ENCODE data around the gene ARNT2. TPM values are rescaled to one million over a fixed set of nuclear protein-coding genes. Genes with fewer than 3 reads are reported as not detected.

ARNT2 gene
- total and polyA plus RNA-seq, 8 donors, result 0.58 to 27.4 (median 1.6) TPM

DNA sequence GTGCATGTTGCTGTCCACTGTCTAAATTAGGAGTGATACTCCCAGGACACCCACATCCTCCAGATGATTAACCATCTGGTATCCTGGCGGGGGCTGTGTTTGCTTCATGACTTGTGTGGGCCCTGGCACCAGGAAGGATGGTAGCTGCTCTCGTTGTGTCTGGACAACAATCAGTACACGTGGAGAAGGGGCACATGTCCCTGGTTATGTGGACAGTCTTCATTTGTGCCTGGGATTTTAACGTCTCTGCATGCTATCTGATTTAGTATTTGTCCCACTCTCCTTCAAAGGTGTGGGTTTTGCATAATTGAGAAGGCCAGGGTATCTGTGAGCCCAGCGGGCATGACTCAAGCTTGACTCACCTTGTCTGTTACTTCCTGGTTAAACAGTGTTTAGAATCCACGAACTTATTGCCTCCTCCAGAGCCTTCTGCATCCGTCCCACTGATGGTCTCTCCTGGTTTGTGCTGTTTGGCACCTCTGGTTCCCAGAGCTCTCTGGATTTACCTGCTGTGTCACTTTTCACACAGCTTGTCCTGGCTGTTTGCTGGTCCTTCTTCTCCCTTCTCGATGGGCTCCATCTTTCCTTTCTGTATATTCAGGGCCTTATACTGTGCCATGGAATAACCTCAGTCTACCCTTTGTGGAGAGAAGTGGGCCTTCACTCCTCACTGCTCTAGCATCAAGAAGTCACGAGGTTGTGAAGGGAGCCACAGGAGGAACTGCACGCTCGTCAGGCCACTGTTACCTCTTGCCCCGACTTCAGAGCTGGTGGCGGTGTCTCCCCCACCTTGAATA lies 32.5 kb downstream of the ARNT2 start:
- H3K4me3 ChIP-seq, result no peak overlapping the region
- no peak overlapping the region for H3K27ac ChIP-seq
- H3K4me1 ChIP-seq, result peaks cover 0 to 12% (median 0%) of the 10 kb centered on the region in 4 donors
- H3K9me3 ChIP-seq, result no peaks in the 10 kb centered on the region
- WGBS, 5 donors, result 74 to 79% (median 76%) methylated on average over 13 of the region's 13 CpGs
- peak; percentile 26 to 34 for DNase-seq
- no peaks in the 10 kb centered on the region for H3K36me3 ChIP-seq
- intact Hi-C loops (cut with DNase I; ENCODE audit: low total_unique reads), result no loop called here
- H3K27me3 ChIP-seq, result no peaks in the 10 kb centered on the region
- TF ChIP-seq POLR2A (IDR thresholded peaks at IDR 0.05), result no peak
- TF ChIP-seq, protein P1, sequence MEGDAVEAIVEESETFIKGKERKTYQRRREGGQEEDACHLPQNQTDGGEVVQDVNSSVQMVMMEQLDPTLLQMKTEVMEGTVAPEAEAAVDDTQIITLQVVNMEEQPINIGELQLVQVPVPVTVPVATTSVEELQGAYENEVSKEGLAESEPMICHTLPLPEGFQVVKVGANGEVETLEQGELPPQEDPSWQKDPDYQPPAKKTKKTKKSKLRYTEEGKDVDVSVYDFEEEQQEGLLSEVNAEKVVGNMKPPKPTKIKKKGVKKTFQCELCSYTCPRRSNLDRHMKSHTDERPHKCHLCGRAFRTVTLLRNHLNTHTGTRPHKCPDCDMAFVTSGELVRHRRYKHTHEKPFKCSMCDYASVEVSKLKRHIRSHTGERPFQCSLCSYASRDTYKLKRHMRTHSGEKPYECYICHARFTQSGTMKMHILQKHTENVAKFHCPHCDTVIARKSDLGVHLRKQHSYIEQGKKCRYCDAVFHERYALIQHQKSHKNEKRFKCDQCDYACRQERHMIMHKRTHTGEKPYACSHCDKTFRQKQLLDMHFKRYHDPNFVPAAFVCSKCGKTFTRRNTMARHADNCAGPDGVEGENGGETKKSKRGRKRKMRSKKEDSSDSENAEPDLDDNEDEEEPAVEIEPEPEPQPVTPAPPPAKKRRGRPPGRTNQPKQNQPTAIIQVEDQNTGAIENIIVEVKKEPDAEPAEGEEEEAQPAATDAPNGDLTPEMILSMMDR (IDR thresholded peaks at IDR 0.05), result no peak
- peak in 1 of 3 donors; percentile 16 for TF ChIP-seq POLR2AphosphoS5 (IDR thresholded peaks at IDR 0.05)

DNA sequence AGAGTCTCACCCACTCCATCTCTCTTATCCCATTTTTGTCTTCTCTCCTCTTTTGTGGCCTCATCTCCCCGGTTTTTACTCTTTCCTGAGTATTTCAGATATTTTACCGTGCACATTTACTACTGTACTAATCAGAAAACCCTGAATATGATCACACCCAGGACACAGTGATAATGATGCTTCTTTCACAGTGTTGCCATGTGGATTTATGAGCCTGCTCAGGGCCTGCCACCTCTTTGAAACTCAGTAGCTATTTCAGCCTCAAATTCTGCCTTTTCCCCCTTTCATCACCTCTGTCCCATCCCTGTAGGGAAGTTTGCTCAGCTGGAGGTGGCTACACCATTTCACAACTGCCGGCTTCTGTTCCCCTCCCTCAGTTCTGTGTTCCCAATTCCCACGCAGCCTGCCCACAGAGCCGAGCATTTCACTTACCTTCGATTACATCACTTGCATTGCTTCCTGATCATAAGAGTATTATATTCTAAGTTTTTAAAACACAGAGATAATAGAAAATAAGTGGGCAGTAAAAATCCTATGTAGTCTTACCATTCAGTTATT lies 33.2 kb downstream of the ARNT2 start:
- 73 to 84% (median 76%) methylated on average over 6 of the region's 6 CpGs for WGBS, 5 donors

DNA sequence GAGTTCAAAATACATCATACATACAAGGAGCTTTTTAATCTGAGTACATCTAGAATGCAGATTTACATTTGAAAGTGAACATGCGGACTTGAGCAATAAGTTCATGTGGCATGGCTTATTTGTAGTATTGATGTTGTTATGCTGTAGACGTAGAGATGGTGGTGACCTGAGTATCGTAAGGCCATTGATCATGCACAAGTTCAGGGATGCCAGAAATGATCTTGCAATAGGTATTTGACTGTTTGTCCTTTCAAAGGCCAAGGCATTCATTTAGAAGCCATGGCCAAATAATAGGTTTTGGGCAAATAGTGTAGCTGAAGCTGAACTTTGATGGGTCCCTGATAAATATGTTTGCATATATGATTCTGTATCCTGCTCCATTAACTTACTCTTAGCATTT lies 35.0 kb downstream of the ARNT2 start:
- 75 to 98% (median 95%) methylated on average over 3 of the region's 3 CpGs for WGBS, 5 donors
- Histone ChIP-seq H3K4me3 (no peak overlapping the region), H3K36me3 (no peaks in the 10 kb centered on the region), H3K4me1 (peaks cover 0 to 12% (median 0%) of the 10 kb centered on the region in 4 donors), H3K9me3 (no peaks in the 10 kb centered on the region), H3K27ac (no peak overlapping the region), H3K27me3 (no peaks in the 10 kb centered on the region)
- TF ChIP-seq POLR2A (IDR thresholded peaks at IDR 0.05) (no peak), POLR2AphosphoS5 (IDR thresholded peaks at IDR 0.05) (no peak), EP300 (IDR thresholded peaks at IDR 0.05) (no peak)
- TF ChIP-seq, protein P1 (IDR thresholded peaks at IDR 0.05), result no peak
- no peak for DNase-seq
- intact Hi-C loops (cut with DNase I; ENCODE audit: low total_unique reads), result no loop called here

More for the DNA sequence above, 33.2 kb downstream of the ARNT2 start:
- TF ChIP-seq POLR2AphosphoS5 (IDR thresholded peaks at IDR 0.05), result no peak
- TF ChIP-seq POLR2A (IDR thresholded peaks at IDR 0.05), result no peak
- TF ChIP-seq, protein P1 (IDR thresholded peaks at IDR 0.05), result no peak
- no peak for TF ChIP-seq EP300 (IDR thresholded peaks at IDR 0.05)
- DNase-seq, result no peak
- H3K36me3 ChIP-seq, result no peaks in the 10 kb centered on the region
- no peak overlapping the region for H3K4me3 ChIP-seq
- intact Hi-C loops (cut with DNase I; ENCODE audit: low total_unique reads), result no loop called here
- no peaks in the 10 kb centered on the region for H3K27me3 ChIP-seq
- no peak overlapping the region for H3K27ac ChIP-seq
- no peaks in the 10 kb centered on the region for H3K9me3 ChIP-seq
- H3K4me1 ChIP-seq, result peaks cover 0 to 12% (median 0%) of the 10 kb centered on the region in 4 donors

GRCh38 chr15:80440024-80440423 lies 35.8 kb downstream of the ARNT2 start:
- intact Hi-C loops (cut with DNase I; ENCODE audit: low total_unique reads), result no loop called here
- no peak overlapping the region for H3K27ac ChIP-seq
- H3K4me1 ChIP-seq, result peaks cover 0 to 10% (median 0%) of the 10 kb centered on the region in 4 donors
- H3K36me3 ChIP-seq, result no peaks in the 10 kb centered on the region
- no peaks in the 10 kb centered on the region for H3K9me3 ChIP-seq
- 81 to 96% (median 95%) methylated on average over 3 of the region's 3 CpGs for WGBS, 5 donors
- DNase-seq, result no peak
- TF ChIP-seq POLR2A (IDR thresholded peaks at IDR 0.05) (no peak), POLR2AphosphoS5 (IDR thresholded peaks at IDR 0.05) (no peak), EP300 (IDR thresholded peaks at IDR 0.05) (no peak)
- TF ChIP-seq, protein P1 (IDR thresholded peaks at IDR 0.05), result no peak
- no peak overlapping the region for H3K4me3 ChIP-seq
- no peaks in the 10 kb centered on the region for H3K27me3 ChIP-seq
